ENCODE results near the gene ABCD2.
"Not testable (repeated sequence)": the region's sequence is repeated elsewhere in the genome, so short reads cannot be mapped to it uniquely, and the experiment has no call there.

Gene ABCD2

GRCh38 chr12:39638178-39638577 is 18.6 kb upstream of the ABCD2 start:
- no peak for DNase-seq (ENCODE audit: low spot score)
- TF ChIP-seq CTCF (IDR thresholded peaks at IDR 0.05; ENCODE audit: extremely low read depth, insufficient read depth, missing control alignments): no peak
- in situ Hi-C loops (cut with MboI; ENCODE audit: low pct_unique_long_range_greater_than_20kb, low sequenced_read_pairs, unreplicated experiment): no loop called here

- no peak for TF ChIP-seq CTCF (IDR thresholded peaks at IDR 0.05; ENCODE audit: extremely low read depth, insufficient read depth, missing control alignments)
- DNase-seq (ENCODE audit: low spot score): no peak
- in situ Hi-C loops (cut with MboI; ENCODE audit: low pct_unique_long_range_greater_than_20kb, low sequenced_read_pairs, unreplicated experiment): no loop called here
Observed at GRCh38 chr12:39632670-39633069, 13.1 kb upstream of the ABCD2 start.

GRCh38 chr12:39628836-39629235 is 9.2 kb upstream of the ABCD2 start:
- no peak for TF ChIP-seq CTCF (IDR thresholded peaks at IDR 0.05; ENCODE audit: extremely low read depth, insufficient read depth, missing control alignments)
- in situ Hi-C loops (cut with MboI; ENCODE audit: low pct_unique_long_range_greater_than_20kb, low sequenced_read_pairs, unreplicated experiment): no loop called here
- DNase-seq (ENCODE audit: low spot score): no peak

GRCh38 chr12:39627914-39628313 is 8.3 kb upstream of the ABCD2 start:
- in situ Hi-C loops (cut with MboI; ENCODE audit: low pct_unique_long_range_greater_than_20kb, low sequenced_read_pairs, unreplicated experiment): no loop called here
- no peak for DNase-seq (ENCODE audit: low spot score)
- TF ChIP-seq CTCF (IDR thresholded peaks at IDR 0.05; ENCODE audit: extremely low read depth, insufficient read depth, missing control alignments): no peak

- DNase-seq (ENCODE audit: low spot score): no peak
- in situ Hi-C loops (cut with MboI; ENCODE audit: low pct_unique_long_range_greater_than_20kb, low sequenced_read_pairs, unreplicated experiment): no loop called here
- no peak for TF ChIP-seq CTCF (IDR thresholded peaks at IDR 0.05; ENCODE audit: extremely low read depth, insufficient read depth, missing control alignments)
Observed at GRCh38 chr12:39626033-39626814, 6.6 kb upstream of the ABCD2 start.

- in situ Hi-C loops (cut with MboI; ENCODE audit: low pct_unique_long_range_greater_than_20kb, low sequenced_read_pairs, unreplicated experiment): loop anchor here (25.0 kb wide), 1 partner anchor 488 kb away; the partner anchor contains the start of gene SLC2A13
- DNase-seq (ENCODE audit: low spot score): peak; percentile 46
- no peak for TF ChIP-seq CTCF (IDR thresholded peaks at IDR 0.05; ENCODE audit: extremely low read depth, insufficient read depth, missing control alignments)
Observed at GRCh38 chr12:39623919-39624318, 4.3 kb upstream of the ABCD2 start.

GRCh38 chr12:39623160-39623559 is 3.6 kb upstream of the ABCD2 start:
- DNase-seq (ENCODE audit: low spot score): not testable (repeated sequence)
- in situ Hi-C loops (cut with MboI; ENCODE audit: low pct_unique_long_range_greater_than_20kb, low sequenced_read_pairs, unreplicated experiment): loop anchor here (25.0 kb wide), 1 partner anchor 489 kb away; the partner anchor contains the start of gene SLC2A13
